ENCODE data around the gene LUZP2.
A peak's percentile ranks its signal among the peaks of the same experiment; 100 is the strongest.

- TF ChIP-seq CTCF (IDR thresholded peaks at IDR 0.05; ENCODE audit: low read depth, low read length, missing input control) (no peak), REST (IDR thresholded peaks at IDR 0.05) (no peak), YY1 (IDR thresholded peaks at IDR 0.05) (no peak), MAX (IDR thresholded peaks at IDR 0.05) (no peak), RXRA (IDR thresholded peaks at IDR 0.05) (peak; percentile 41 to 50)
These were observed 345.5 kb downstream of the LUZP2 start for GRCh38 chr11:24842308-24842707.

Data from liver (tissue), 3 donors.